Measurements from ENCODE around the gene TASP1. TPM values are rescaled to one million over a fixed set of nuclear protein-coding genes. Genes with fewer than 3 reads are reported as not detected.

TASP1 gene
- total RNA-seq, 1 experiment from 2014 or later, result 13.9 TPM

DNA sequence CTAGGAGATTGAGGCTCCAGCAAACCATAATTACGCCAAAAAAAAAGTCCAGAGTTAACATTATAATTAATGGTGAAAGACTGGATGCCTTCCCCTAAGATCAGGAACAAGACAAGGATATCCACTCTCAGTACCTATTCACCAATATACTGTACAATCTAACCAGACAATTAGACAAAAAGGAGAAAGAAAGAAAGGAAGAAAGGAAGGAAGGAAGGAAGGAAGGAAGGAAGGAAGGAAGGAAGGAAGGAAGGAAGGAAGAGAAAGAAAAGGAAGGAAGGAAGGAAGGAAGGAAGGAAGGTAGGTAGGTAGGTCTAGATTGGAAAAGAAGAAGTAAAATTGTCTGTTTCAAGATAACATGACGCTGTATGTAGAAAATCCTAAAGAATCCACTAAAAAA is 50.7 kb downstream of the TASP1 start:
- H3K4me3 ChIP-seq (ENCODE audit: low read length), result no peak overlapping the region
- TF ChIP-seq, protein P1, sequence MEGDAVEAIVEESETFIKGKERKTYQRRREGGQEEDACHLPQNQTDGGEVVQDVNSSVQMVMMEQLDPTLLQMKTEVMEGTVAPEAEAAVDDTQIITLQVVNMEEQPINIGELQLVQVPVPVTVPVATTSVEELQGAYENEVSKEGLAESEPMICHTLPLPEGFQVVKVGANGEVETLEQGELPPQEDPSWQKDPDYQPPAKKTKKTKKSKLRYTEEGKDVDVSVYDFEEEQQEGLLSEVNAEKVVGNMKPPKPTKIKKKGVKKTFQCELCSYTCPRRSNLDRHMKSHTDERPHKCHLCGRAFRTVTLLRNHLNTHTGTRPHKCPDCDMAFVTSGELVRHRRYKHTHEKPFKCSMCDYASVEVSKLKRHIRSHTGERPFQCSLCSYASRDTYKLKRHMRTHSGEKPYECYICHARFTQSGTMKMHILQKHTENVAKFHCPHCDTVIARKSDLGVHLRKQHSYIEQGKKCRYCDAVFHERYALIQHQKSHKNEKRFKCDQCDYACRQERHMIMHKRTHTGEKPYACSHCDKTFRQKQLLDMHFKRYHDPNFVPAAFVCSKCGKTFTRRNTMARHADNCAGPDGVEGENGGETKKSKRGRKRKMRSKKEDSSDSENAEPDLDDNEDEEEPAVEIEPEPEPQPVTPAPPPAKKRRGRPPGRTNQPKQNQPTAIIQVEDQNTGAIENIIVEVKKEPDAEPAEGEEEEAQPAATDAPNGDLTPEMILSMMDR (conservative IDR thresholded peaks at IDR 0.05; ENCODE audit: low read depth, low read length), result no peak
- TF ChIP-seq EZH2phosphoT487 (IDR thresholded peaks at IDR 0.05; ENCODE audit: borderline replicate concordance, low read length) (no peak), EZH2 (IDR thresholded peaks at IDR 0.05; ENCODE audit: low read length, unreplicated experiment) (no peak)
- no peaks in the 10 kb centered on the region for H3K4me1 ChIP-seq (ENCODE audit: insufficient read depth, low read length)
- BruUV-seq (replicated peaks), result no TSS peak
- no peaks in the 10 kb centered on the region for H3K27me3 ChIP-seq (ENCODE audit: low read length)
- no peak for DNase-seq
- peaks cover 10% of the 10 kb centered on the region for H3K36me3 ChIP-seq (ENCODE audit: low read depth, low read length)
- no peaks in the 10 kb centered on the region for H4K20me1 ChIP-seq (ENCODE audit: low read length)
- CTCF ChIA-PET, result no interaction called here
- no peaks in the 10 kb centered on the region for H3K9me2 ChIP-seq (replicated peaks; ENCODE audit: low read length)
- H2AFZ ChIP-seq (ENCODE audit: low read length), result no peak overlapping the region
- H3K9ac ChIP-seq (ENCODE audit: low read length), result no peak overlapping the region
- intact Hi-C loops (cut with micrococcal nuclease), result no loop called here
- POLR2A ChIA-PET (ENCODE audit: unreplicated experiment), result no interaction called here
- H3F3A ChIP-seq (ENCODE audit: low read length, unreplicated experiment), result no peaks in the 10 kb centered on the region
- no peaks in the 10 kb centered on the region for H3K9me3 ChIP-seq (ENCODE audit: low read length)
- no peak overlapping the region for H3K4me2 ChIP-seq (ENCODE audit: low read length)
- no peak for ATAC-seq
- no peaks in the 10 kb centered on the region for H3K79me2 ChIP-seq (ENCODE audit: low read length)
- H3K27ac ChIP-seq (ENCODE audit: low read length), result no peak overlapping the region

DNA sequence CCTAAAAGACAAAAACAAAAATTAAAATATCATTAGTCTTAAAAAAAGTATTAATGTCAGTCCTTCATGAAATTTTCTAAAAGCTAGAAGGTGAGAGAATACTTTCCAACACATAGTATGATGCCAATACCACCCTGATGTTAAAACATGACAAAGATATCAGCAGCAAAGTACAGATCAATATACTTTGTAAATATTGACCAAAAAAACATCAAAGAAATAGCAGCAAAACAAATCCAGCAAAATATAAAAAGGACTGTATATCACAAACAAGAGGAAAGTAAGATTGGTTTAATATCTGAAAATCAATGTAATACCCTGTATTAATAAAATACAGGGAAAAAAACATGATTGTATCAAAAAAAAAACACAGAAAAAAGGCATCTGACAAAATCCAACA is 51.4 kb downstream of the TASP1 start:
- no TSS peak for BruUV-seq (replicated peaks)
- no peak for TF ChIP-seq EZH2phosphoT487 (IDR thresholded peaks at IDR 0.05; ENCODE audit: borderline replicate concordance, low read length)
- no peak for TF ChIP-seq EZH2 (IDR thresholded peaks at IDR 0.05; ENCODE audit: low read length, unreplicated experiment)
- TF ChIP-seq, protein P1 (conservative IDR thresholded peaks at IDR 0.05; ENCODE audit: low read depth, low read length), result no peak
- H3K9me3 ChIP-seq (ENCODE audit: low read length), result no peaks in the 10 kb centered on the region
- no peaks in the 10 kb centered on the region for H3K4me1 ChIP-seq (ENCODE audit: insufficient read depth, low read length)
- DNase-seq (no peak), ATAC-seq (no peak)
- peaks cover 10% of the 10 kb centered on the region for H3K36me3 ChIP-seq (ENCODE audit: low read depth, low read length)
- no peak overlapping the region for H3K4me3 ChIP-seq (ENCODE audit: low read length)
- H4K20me1 ChIP-seq (ENCODE audit: low read length), result no peaks in the 10 kb centered on the region
- ChIA-PET POLR2A (ENCODE audit: unreplicated experiment) (no interaction called here), CTCF (no interaction called here)
- H3K4me2 ChIP-seq (ENCODE audit: low read length), result no peak overlapping the region
- H2AFZ ChIP-seq (ENCODE audit: low read length), result no peak overlapping the region
- intact Hi-C loops (cut with micrococcal nuclease), result no loop called here
- no peaks in the 10 kb centered on the region for H3F3A ChIP-seq (ENCODE audit: low read length, unreplicated experiment)
- no peaks in the 10 kb centered on the region for H3K27me3 ChIP-seq (ENCODE audit: low read length)
- H3K27ac ChIP-seq (ENCODE audit: low read length), result no peak overlapping the region
- H3K9ac ChIP-seq (ENCODE audit: low read length), result no peak overlapping the region
- H3K9me2 ChIP-seq (replicated peaks; ENCODE audit: low read length), result no peaks in the 10 kb centered on the region
- no peaks in the 10 kb centered on the region for H3K79me2 ChIP-seq (ENCODE audit: low read length)

DNA sequence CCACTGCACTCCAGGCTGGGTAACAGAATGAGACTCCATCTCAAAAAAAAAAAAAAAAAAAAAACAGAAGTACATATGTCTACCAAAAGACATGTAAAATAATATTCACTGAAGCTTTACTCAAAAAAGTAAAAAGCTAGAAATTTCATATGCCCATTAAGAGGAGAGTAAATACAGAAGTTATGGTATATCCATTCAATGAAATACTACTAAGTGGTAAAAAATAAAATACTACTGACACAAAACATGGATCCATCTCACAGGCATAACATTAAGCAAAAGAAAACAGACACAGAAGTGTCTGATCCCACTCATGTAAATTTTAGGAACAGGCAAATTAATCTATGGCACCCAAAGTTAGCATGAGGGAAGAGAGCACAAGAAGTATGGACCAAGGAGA is 52.6 kb downstream of the TASP1 start:
- Histone ChIP-seq H3K9me3 (ENCODE audit: low read length) (no peaks in the 10 kb centered on the region), H3K27me3 (ENCODE audit: low read length) (no peaks in the 10 kb centered on the region), H3K36me3 (ENCODE audit: low read depth, low read length) (peaks cover 10% of the 10 kb centered on the region), H4K20me1 (ENCODE audit: low read length) (no peaks in the 10 kb centered on the region), H3K9ac (ENCODE audit: low read length) (no peak overlapping the region), H3K4me1 (ENCODE audit: insufficient read depth, low read length) (no peaks in the 10 kb centered on the region), H2AFZ (ENCODE audit: low read length) (no peak overlapping the region), H3K27ac (ENCODE audit: low read length) (no peak overlapping the region), H3F3A (ENCODE audit: low read length, unreplicated experiment) (no peaks in the 10 kb centered on the region), H3K4me3 (ENCODE audit: low read length) (no peak overlapping the region), H3K9me2 (replicated peaks; ENCODE audit: low read length) (no peaks in the 10 kb centered on the region), H3K79me2 (ENCODE audit: low read length) (no peaks in the 10 kb centered on the region), H3K4me2 (ENCODE audit: low read length) (no peak overlapping the region)
- ATAC-seq (no peak), DNase-seq (no peak)
- BruUV-seq (replicated peaks), result no TSS peak
- ChIA-PET CTCF (no interaction called here), POLR2A (ENCODE audit: unreplicated experiment) (no interaction called here)
- intact Hi-C loops (cut with micrococcal nuclease), result no loop called here
- TF ChIP-seq, protein P1 (conservative IDR thresholded peaks at IDR 0.05; ENCODE audit: low read depth, low read length), result no peak
- TF ChIP-seq EZH2phosphoT487 (IDR thresholded peaks at IDR 0.05; ENCODE audit: borderline replicate concordance, low read length), result no peak
- no peak for TF ChIP-seq EZH2 (IDR thresholded peaks at IDR 0.05; ENCODE audit: low read length, unreplicated experiment)
